ENCODE results near the gene AFF3. TPM values are rescaled to one million over a fixed set of nuclear protein-coding genes. Genes with fewer than 3 reads are reported as not detected.

Gene AFF3
- total and polyA plus RNA-seq, 2 of the 13 experiments (the other 11 are each of a cell fraction or from before 2014, with no cell fraction given), result not detected

DNA sequence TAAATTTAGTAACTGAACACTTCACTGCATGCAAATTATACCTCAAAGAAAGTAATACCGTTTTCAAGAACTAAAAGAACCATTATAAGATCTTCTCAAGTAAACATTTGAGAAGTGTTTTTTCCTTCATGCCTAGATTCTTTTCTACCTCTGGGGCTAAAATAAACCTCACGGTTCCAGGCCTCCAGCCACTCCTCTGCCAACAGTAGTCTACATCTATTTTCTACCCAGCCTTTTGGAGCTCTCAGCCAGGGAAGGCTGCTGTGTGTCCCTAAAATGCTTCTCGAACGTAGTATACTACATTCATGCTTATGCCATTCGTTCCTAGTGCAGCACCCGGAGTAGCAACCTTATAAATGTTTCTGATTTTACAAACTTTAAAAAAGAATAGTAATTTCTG, 219.7 kb downstream of the AFF3 start:
- in situ Hi-C loops (cut with HindIII; ENCODE audit: extremely low pct_ligation_motif_present, low pct_unique_long_range_greater_than_20kb), result no loop called here
- WGBS (ENCODE audit: low lambda C conversion rate), result 5% methylated on average over 6 of the region's 6 CpGs

More for the DNA sequence above, 219.7 kb downstream of the AFF3 start:
- H2AFZ ChIP-seq (ENCODE audit: low read length), result no peak overlapping the region
- TF ChIP-seq RNF219 (CRISPR knock-in tag; IDR thresholded peaks at IDR 0.05), result no peak
- no peak for TF ChIP-seq DPF2 (CRISPR knock-in tag; IDR thresholded peaks at IDR 0.05; ENCODE audit: borderline replicate concordance, low read depth)
- TF ChIP-seq HBP1 (CRISPR knock-in tag; IDR thresholded peaks at IDR 0.05; ENCODE audit: low read depth), result no peak
- TF ChIP-seq ZFP36L2 (CRISPR knock-in tag; IDR thresholded peaks at IDR 0.05), result no peak
- no peak for TF ChIP-seq CCAR2 (optimal IDR thresholded peaks at IDR 0.05; ENCODE audit: low read depth, low read length)
- no peak for TF ChIP-seq ONECUT2 (CRISPR knock-in tag; IDR thresholded peaks at IDR 0.05)
- TF ChIP-seq, protein P1, sequence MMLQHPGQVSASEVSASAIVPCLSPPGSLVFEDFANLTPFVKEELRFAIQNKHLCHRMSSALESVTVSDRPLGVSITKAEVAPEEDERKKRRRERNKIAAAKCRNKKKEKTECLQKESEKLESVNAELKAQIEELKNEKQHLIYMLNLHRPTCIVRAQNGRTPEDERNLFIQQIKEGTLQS (CRISPR knock-in tag; IDR thresholded peaks at IDR 0.05), result no peak
- no peak for TF ChIP-seq ADNP (CRISPR knock-in tag; IDR thresholded peaks at IDR 0.05)
- TF ChIP-seq, protein P2, sequence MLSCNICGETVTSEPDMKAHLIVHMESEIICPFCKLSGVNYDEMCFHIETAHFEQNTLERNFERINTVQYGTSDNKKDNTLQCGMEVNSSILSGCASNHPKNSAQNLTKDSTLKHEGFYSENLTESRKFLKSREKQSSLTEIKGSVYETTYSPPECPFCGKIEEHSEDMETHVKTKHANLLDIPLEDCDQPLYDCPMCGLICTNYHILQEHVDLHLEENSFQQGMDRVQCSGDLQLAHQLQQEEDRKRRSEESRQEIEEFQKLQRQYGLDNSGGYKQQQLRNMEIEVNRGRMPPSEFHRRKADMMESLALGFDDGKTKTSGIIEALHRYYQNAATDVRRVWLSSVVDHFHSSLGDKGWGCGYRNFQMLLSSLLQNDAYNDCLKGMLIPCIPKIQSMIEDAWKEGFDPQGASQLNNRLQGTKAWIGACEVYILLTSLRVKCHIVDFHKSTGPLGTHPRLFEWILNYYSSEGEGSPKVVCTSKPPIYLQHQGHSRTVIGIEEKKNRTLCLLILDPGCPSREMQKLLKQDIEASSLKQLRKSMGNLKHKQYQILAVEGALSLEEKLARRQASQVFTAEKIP (CRISPR knock-in tag; IDR thresholded peaks at IDR 0.05; ENCODE audit: borderline replicate concordance), result no peak
- no peak for TF ChIP-seq GFI1 (CRISPR knock-in tag; IDR thresholded peaks at IDR 0.05; ENCODE audit: borderline replicate concordance)
- DNase-seq (ENCODE audit: low spot score), result no peak
- no peak overlapping the region for H3K9ac ChIP-seq (ENCODE audit: insufficient read depth, low read depth, low read length)
- no peak for ATAC-seq
- FAIRE-seq, result no peak
- BruUV-seq (replicated peaks), result no TSS peak
- H3K36me3 ChIP-seq (replicated peaks in 1 of 2; ENCODE audit: control insufficient read depth in 1 of 2, insufficient read depth in 2 of 2, low read length in 2 of 2), result no peaks in the 10 kb centered on the region
- H3K9me3 ChIP-seq (ENCODE audit: low read length), result no peaks in the 10 kb centered on the region
- no peaks in the 10 kb centered on the region for H4K20me1 ChIP-seq (ENCODE audit: insufficient read depth, low read length)
- H3K27me3 ChIP-seq (ENCODE audit: control insufficient read depth in 1 of 2, insufficient read depth in 2 of 2, low read length in 2 of 2), result no peaks in the 10 kb centered on the region
- ChIA-PET POLR2A (no interaction called here), CTCF (ENCODE audit: low intra/inter-chr PET ratio, low total read pairs) (no interaction called here)
- H3K4me3 ChIP-seq (replicated peaks in 1 of 3; ENCODE audit: insufficient read depth in 1 of 3, low read depth in 2 of 3, low read length in 3 of 3), result no peak overlapping the region
- H3K4me2 ChIP-seq (ENCODE audit: low read depth, low read length), result no peak overlapping the region
- H3K79me2 ChIP-seq (ENCODE audit: insufficient read depth, low read length), result no peaks in the 10 kb centered on the region
- no peak overlapping the region for H3K27ac ChIP-seq (ENCODE audit: extremely low read length, insufficient read depth, low read length)
- intact Hi-C loops (cut with micrococcal nuclease; ENCODE audit: unreplicated experiment), result no loop called here
- no peaks in the 10 kb centered on the region for H3K4me1 ChIP-seq (ENCODE audit: insufficient read depth, low read length)

Data from HepG2 (cell line).